ENCODE data around the gene VWA3B.

- TF ChIP-seq CTCF (IDR thresholded peaks at IDR 0.05) (no peak), POLR2A (IDR thresholded peaks at IDR 0.05) (no peak)
These were observed 221.1 kb downstream of the VWA3B start for GRCh38 chr2:98308068-98308467.

Data from esophagus squamous epithelium (tissue), 4 donors.